Measurements from ENCODE around the gene OSBPL7. TPM values are rescaled to one million over a fixed set of nuclear protein-coding genes. Genes with fewer than 3 reads are reported as not detected.

The OSBPL7 gene
- total and polyA plus RNA-seq, 2 of the 4 experiments (the other 2 are of a cell fraction), result 5.2 to 14.5 TPM

GRCh38 chr17:47848198-47848513, 26.6 kb upstream of the OSBPL7 start:
- no peak for TF ChIP-seq RAD21 (IDR thresholded peaks at IDR 0.05; ENCODE audit: low read length)
- no peak for TF ChIP-seq NFE2L2 (IDR thresholded peaks at IDR 0.05; ENCODE audit: low read depth, low read length)
- no peak for TF ChIP-seq USF2 (IDR thresholded peaks at IDR 0.05; ENCODE audit: low read depth, low read length)
- TF ChIP-seq MXI1 (IDR thresholded peaks at IDR 0.05; ENCODE audit: borderline replicate concordance, low read depth, low read length), result no peak
- TF ChIP-seq CEBPB (IDR thresholded peaks at IDR 0.05; ENCODE audit: low read depth, low read length), result no peak
- TF ChIP-seq MAZ (IDR thresholded peaks at IDR 0.05; ENCODE audit: borderline replicate concordance, low read depth, low read length), result no peak
- TF ChIP-seq CHD1 (IDR thresholded peaks at IDR 0.05; ENCODE audit: low read depth, low read length), result no peak
- no peak for TF ChIP-seq BHLHE40 (IDR thresholded peaks at IDR 0.05; ENCODE audit: low read depth, low read length)
- no peak for TF ChIP-seq MAFK (IDR thresholded peaks at IDR 0.05; ENCODE audit: low read depth, low read length)
- no peak overlapping the region for H3K18ac ChIP-seq (ENCODE audit: low read depth, low read length)
- H2BK120ac ChIP-seq (ENCODE audit: low read depth, low read length), result no peak overlapping the region
- no peaks in the 10 kb centered on the region for H3K9me1 ChIP-seq (ENCODE audit: insufficient read depth, low read length)
- no peak overlapping the region for H3K4me3 ChIP-seq (ENCODE audit: insufficient read depth, low read depth, low read length)
- POLR2A ChIA-PET (ENCODE audit: unreplicated experiment), result no interaction called here
- no peak overlapping the region for H4K8ac ChIP-seq (ENCODE audit: low read depth in 2 of 2, low read length in 2 of 2)
- no peak overlapping the region for H2BK5ac ChIP-seq (ENCODE audit: low read depth, low read length, poor library complexity, severe bottlenecking)
- ATAC-seq (ENCODE audit: low read depth), result no peak
- H3K79me1 ChIP-seq (ENCODE audit: low read depth in 1 of 2, low read length in 2 of 2), result no peaks in the 10 kb centered on the region
- no peaks in the 10 kb centered on the region for H3K4me1 ChIP-seq (ENCODE audit: control insufficient read depth, insufficient read depth, low read length)
- no peak overlapping the region for H3K4me2 ChIP-seq (ENCODE audit: low read depth, low read length)
- no peak overlapping the region for H2AFZ ChIP-seq (replicated peaks; ENCODE audit: low read length, poor library complexity)
- DNase-seq, result no peak
- intact Hi-C loops (cut with micrococcal nuclease) (no loop called here), in situ Hi-C loops (cut with MboI; ENCODE audit: low sequenced_read_pairs) (no loop called here), dilution Hi-C loops (cut with HindIII; ENCODE audit: low sequenced_read_pairs, unreplicated experiment) (no loop called here)
- no peaks in the 10 kb centered on the region for H3K9me3 ChIP-seq (ENCODE audit: control insufficient read depth, insufficient read depth, low read length)
- H3K4ac ChIP-seq (ENCODE audit: low read depth, low read length), result no peak overlapping the region
- no peak overlapping the region for H3K14ac ChIP-seq (replicated peaks; ENCODE audit: low read depth, low read length)
- no peak overlapping the region for H3K9ac ChIP-seq (ENCODE audit: low read depth, low read length)
- no peak overlapping the region for H3K56ac ChIP-seq (ENCODE audit: extremely low read depth, insufficient read depth, low read length)
- no peak overlapping the region for H2AK9ac ChIP-seq (replicated peaks; ENCODE audit: low read depth, low read length, poor library complexity)
- WGBS, 2 experiments (ENCODE audit: extremely low coverage in 2 of 2, insufficient read length in 1 of 2), result 41% methylated on average over 5 of the region's 23 CpGs; no CpG with 5 or more reads in 1 of the 2 experiments
- CTCF ChIA-PET, result interaction anchor here (2.0 kb wide), 1 partner anchor 41 kb away, joined by 6 read pairs; no protein-coding TSS in a partner anchor
- no peaks in the 10 kb centered on the region for H3K36me3 ChIP-seq (ENCODE audit: control insufficient read depth, insufficient read depth, low read length)
- H2AK5ac ChIP-seq (ENCODE audit: low read depth, low read length), result no peak overlapping the region
- H2BK15ac ChIP-seq (ENCODE audit: low read depth, low read length), result no peak overlapping the region
- no TSS peak for BruUV-seq (replicated peaks)
- H4K5ac ChIP-seq (ENCODE audit: low read depth, low read length), result no peak overlapping the region
- H3K23ac ChIP-seq (ENCODE audit: low read depth, low read length), result no peak overlapping the region
- H4K20me1 ChIP-seq (ENCODE audit: insufficient read depth, low read length), result no peaks in the 10 kb centered on the region
- H2BK20ac ChIP-seq (ENCODE audit: low read depth, low read length), result no peak overlapping the region
- peaks cover 74% of the 10 kb centered on the region for H3K27me3 ChIP-seq (ENCODE audit: control insufficient read depth, insufficient read depth, low read length)
- H4K91ac ChIP-seq (ENCODE audit: insufficient read depth, low read depth, low read length), result no peak overlapping the region
- H3K27ac ChIP-seq (ENCODE audit: insufficient read depth, low read length), result no peak overlapping the region

Data from IMR-90 (cell line).